GM19467 (cell line): ENCODE data around the gene PTPA.
"Not testable (repeated sequence)": the region's sequence is repeated elsewhere in the genome, so short reads cannot be mapped to it uniquely, and the experiment has no call there.

ENCODE experiments used
- ATAC-seq: cut with Tn5 transposase; IDR thresholded peaks from one replicate; pipeline ENCODE4 v1.9.1; 2021; ENCODE audit warnings: mild to moderate bottlenecking, moderate library complexity; ENCODE audit not compliant: unreplicated experiment

Gene PTPA

DNA sequence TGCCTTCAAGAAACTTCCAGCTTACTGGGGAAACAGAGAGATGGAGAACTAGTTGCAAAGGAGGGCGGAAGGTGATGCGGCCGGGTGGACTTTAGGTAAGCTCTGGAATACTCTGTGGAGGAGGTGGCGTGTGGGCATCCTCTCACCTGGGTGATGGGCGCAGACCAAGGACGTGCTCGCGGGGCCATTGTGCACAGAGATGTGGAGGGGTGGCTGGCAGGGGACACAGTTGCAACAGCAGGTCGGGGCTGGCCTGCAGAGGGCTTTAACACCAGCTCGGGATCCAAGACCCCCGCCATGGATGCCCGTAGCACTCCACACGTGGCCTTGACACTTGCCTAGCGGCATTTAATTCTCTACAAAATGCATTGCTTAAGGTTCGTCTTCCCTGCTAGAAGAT is 40.3 kb downstream of the PTPA start:
- no peak for ATAC-seq

- no peak for ATAC-seq
These were observed 43.8 kb downstream of the PTPA start for GRCh38 chr9:129154866-129155477.

DNA sequence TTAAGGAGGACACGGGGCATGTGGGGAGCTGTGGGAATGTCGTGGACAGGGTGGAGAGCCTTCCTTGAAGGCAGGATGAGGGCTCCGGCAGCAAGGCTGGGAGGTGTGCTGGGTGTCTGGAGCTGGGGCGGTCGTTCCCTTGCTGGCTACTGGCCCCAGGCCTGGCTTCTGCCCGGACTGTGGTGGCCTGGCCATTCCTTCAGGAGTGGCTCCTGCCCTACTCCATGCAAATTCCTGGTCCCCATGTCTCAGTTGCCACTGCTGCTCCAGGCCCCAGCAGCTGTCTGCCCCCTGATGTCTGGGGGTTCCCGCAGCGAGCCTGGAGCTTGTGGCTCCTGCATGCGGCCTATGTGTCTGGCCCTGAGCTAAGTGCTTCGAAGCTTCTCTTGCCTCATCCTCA is 44.9 kb downstream of the PTPA start:
- no peak for ATAC-seq

DNA sequence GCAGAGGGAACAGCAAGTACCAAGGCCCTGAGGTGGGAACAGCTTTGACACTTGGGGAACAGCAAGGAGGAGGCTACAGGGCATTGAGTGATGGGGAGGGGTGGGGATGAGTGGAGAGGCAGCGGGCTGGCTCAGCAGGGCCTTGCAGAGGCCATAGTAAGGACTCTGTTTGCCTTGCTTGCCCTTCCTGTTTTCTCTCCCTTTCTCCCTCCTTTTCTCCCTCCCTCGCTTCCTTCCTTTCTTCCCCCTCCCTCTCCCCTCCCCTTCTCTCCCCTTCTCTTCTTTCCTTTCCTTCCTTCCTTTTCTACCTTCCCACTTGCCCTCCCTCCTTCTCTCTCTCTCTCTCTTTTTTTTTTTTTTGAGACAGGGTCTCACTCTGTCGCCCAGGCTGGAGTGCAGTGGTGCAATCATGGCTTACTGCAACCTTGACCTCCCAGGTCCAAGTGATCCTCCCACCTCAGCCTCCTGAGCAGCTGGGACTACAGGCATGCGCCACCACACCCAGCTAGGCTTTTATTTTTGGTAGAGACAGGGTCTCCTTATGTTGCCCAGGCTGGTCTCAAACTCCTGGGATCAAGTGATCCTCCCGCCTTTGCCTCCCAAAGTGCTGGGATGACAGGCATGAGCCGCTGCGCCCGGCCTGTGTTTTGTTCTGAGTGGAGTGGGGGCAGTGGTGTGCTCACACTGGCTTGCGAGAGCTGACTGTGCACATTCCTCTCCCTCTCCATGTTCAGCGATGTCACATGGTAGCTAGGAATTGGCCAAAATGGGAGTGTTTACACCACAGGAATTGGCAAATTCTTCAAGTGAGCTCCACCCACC is 49.7 kb downstream of the PTPA start:
- ATAC-seq: no peak

GRCh38 chr9:129161534-129161837 is 50.3 kb downstream of the PTPA start:
- ATAC-seq: no peak

DNA sequence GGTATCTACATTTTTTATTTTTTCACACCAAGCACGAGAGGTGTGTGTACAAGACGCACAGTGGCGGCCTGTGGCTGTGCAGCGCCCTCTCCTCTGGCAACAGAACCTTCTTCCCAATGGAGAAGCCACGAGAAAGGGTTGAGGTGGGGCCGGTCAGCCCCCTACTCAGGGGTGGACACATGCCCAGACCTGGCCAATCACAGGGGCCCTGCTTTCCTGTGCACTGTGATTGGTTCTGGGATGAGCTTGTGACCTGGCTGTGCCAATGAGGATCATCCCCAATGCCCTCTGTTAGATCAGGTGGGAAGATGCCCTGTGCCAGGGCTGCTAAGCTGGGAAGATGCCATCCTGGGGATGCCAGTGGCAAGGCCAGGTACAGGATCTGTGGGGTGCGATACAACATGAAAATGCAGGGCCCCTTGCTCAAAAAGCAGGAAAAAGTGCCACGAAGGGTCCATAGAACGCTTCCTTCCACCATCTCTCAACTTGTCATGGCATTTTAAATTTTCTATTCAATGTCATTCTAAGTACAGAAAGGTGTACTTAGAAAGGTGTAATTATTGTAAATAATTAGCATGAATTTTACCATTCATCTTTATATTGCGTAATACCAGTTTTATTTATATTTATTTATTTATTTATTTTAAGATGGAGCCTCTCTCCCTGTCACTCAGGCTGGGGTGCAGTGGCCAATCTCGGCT is 51.4 kb downstream of the PTPA start:
- ATAC-seq: no peak

DNA sequence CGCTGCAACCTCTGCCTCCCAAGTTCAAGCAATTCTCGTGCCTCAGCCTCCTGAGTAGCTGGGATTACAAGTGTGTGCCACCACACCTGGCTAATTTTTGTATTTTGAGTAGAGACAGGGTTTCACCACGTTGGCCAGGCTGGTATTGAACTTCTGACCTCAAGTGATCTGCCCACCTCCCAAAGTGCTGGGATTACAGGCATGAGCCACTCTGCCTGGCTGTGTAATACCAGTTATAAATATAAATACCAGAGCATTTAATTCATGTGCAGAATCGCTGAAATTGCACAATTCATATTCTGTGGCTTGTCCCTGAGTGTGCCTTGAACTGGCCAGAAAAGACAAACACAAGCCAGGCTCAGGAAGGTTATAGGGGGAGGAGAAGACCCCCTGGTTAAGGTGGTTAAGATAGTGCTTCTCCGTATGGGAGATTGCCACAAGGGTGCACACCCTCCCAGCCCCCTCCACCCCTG is 52.0 kb downstream of the PTPA start:
- ATAC-seq: not testable (repeated sequence)

- ATAC-seq: no peak
These were observed 52.5 kb downstream of the PTPA start for GRCh38 chr9:129163753-129164152.

DNA sequence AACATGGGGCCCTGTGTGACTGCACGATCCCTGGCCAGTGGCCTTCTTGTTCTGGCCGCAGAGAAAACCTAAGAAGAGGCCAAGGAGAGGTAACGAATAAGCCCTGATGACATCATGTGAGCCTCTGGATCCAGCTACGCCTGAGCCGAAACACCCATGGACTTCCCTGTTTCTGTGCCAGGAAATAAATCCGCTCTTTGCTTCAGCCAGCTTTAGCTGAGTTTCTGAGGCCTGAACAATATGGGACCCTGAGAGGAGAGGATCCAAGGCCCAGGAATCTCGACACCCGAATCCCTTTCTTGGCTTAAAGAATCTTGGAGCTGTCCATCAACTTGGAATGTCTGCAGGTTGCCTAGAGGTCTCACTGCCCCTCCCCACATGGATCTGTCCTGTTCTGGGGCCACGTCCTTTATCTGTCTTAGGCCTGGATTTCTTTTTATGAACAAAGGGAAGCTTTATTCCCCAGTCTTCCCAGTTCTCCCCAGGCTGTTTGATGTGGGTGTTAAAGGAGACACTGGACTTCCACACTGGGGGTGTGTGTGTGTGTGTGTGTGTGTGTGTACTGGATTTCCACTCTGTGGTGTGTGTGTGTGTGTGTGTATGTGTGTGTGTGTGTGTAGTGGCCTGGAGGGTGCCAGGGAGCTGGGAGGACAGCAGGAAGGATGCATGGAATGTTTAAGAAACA is 53.2 kb downstream of the PTPA start:
- no peak for ATAC-seq

DNA sequence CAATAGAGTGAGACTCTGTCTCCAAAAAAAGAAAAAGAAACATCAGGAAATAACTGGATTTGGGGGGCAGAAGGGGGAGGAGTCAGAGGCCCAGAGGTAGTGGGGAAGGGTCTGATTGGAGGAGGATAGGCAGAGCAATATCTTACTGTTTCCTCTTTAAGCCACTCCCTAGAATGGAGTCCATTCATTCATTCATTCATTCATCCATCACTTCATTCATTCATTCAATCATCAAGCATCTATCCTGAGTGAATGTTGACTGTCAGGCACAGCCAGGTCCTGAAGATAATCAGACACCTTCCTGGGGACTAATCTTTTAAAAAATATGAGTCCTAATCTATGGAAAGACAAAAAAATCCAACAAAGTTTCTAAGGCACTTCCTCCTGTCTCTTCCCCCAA is 54.0 kb downstream of the PTPA start:
- ATAC-seq: no peak

DNA sequence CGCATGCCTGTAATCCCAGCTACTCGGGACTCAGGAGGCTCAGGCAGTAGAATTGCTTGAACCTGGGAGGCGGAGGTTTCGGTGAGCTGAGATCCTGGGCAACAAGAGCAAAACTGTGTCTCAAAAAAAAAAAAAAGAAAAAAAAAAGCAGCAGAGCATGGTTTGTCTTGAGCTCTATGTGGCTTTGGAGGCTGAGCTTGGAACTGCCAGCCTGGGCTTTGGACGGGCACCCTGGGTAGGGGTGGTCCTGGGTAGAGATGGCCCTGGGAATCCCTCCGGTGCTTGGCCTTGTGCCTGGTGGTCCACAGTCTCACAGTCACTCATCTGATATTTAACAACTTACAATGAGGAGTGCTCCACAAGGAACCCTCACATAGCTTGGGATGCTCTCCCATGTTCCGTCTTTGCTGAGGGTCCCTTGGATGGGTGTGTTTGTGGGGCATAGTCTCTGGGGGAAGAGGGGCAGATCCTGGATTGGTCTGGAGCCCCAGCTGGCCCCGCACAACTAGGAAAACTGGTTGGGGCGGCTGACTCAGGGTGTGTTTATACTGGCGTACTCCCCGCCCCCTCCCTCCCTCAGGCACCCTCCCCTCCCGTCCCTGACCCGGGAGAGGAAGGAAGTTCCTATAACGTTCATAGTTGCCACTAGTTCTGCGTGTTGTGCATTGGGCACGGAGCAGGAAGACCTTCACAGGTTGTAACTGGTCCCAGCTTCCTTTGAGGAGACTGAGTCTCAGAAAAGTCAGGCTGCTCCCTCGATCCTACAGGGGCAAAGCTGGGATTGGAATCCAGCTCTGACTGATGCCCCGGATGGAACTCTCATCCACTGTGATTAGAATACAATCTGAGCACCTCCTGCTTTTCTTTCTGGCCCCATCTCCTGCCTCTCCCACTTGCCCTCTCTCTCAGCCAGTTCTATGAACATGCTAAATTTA is 55.7 kb downstream of the PTPA start:
- ATAC-seq: no peak

GRCh38 chr9:129170229-129170628 is 59.0 kb downstream of the PTPA start:
- ATAC-seq: no peak

DNA sequence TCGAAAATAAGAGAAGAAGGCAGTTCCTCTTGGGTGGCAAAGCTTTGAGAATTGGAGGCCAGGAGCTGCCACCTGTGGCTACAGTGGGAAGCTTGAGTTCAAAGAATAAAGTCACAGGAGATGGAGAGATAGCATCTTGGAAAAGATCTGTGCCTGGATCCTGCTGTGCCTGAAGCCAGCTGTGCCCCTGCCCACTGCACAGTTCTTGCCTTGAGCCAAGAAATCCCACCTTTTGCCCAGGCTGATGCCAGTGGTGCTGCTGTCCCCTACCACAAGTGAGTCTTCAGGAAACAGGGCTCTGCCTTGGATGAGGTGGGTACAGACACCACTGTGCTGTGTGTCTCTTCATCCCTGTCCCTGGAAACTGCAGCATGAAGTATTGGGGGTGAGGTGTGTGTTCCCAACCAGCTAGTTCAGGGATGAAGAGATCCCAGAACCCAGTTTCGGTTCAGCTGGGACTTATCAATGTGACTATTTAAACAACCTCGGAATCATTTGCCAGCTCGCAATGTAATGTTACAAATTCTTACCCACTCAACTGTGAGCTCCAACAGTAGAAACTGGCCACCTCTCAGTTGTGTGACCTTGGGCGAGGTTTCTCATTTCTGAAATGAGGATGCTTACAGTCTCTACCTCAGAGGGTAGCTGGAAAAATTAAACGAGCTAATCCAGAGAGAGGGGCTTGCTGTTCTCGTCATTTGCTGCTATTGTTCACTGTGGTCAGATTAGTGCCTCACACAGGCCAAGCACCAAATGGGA is 61.0 kb downstream of the PTPA start:
- no peak for ATAC-seq

DNA sequence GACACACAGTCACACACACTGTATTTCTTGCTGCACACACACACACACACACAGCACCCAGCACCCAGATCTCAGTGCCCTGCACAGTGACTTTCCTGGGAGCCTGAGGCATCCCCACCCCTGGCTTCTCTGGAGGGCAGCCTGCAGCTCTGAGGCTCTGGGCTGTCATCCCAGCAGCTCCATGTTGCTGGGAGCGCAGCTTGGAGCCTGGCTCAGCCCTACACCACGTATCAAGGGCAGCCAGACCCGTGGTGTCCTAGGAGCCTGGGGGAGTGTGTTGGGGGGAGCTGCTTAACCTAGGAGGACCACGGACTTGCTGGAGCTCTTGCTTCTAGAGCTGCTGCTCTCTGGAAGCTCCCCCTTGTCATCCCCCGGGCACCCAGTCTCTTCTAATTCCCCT is 61.6 kb downstream of the PTPA start:
- ATAC-seq: no peak

- no peak for ATAC-seq
These were observed 62.3 kb downstream of the PTPA start for GRCh38 chr9:129173296-129174101.

DNA sequence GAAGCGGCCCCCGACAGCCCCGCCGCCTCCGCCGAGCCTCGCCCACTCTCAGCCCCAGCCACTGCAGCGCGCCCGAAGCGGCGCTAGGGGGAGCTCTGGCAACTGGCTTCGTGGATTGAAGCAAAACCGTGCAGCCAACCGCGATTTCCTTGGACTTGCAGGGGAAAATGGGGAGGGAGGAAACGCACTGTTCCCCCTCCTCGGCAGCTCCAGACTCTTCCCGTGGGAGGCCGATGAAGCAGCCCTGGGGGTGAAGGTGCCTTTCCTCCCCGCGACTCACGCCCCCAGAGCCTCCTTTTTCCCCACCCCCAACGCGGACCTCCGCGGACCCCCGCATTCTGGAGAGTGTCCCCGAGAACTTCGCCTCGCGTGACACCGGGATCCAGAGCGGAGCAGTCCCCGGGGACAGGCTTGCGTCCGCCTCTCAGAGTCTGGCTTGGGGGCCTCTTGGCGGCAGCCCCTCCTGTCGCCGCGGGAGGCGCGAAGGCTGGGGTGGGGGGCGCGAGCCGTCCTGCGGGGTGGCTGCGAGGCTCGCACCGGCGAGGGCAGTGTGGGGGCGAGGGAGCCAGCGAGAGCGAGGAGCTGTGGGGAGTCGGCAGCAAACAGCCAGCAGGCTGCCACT is 63.0 kb downstream of the PTPA start:
- ATAC-seq: no peak

DNA sequence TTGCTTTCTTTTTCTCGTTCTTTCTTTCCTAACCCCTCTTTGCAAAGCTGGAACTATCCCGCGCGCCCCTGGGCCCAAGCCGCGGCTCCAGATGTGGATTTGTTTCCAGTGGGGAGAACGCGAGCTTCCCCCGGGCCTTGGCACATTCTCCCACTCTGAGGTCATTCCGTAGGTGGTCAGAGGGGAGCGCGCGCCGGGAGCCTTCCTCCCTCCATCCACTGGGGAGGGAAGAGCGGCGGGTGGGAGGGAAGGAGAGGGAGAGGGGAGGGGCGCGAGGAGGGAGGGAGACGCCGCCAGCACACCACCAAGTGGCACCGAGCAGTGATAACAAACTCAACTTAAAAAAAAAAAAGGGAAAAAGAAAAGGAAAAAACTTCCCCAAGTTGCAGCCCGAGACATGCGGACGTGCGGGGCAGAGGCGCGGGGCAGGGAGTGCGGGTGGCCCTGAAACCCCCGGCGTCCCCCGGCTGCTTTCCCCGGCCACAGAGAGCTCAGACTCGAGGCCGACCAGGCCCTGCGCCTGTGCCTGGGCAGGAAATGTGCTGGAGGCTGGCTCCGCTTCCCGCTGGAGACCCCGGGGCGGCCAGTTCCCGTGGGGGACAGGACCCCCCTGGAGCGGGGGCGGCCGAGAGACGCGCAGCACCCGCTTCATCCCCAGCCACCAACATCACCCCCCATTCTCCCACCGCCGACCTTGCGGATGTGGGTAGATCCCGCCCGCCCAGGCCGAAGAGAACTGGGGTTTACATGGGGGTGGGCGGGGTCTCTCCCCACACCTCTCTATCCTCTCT is 63.7 kb downstream of the PTPA start:
- ATAC-seq: no peak

- ATAC-seq: no peak
These were observed 64.3 kb downstream of the PTPA start for GRCh38 chr9:129175515-129175824.
